NT2/D1 (cell line): ENCODE data around the gene FXYD3.

Experiments used
- SUZ12 ChIP-seq: IDR thresholded peaks from 2 replicates; pipeline ENCODE4 v1.6.1; 2011; ENCODE audit not compliant: insufficient read length, insufficient read depth; ENCODE audit errors: extremely low read depth
- YY1 ChIP-seq: IDR thresholded peaks from 2 replicates; pipeline ENCODE4 v1.6.1; 2011; ENCODE audit not compliant: insufficient read length, insufficient read depth

DNA sequence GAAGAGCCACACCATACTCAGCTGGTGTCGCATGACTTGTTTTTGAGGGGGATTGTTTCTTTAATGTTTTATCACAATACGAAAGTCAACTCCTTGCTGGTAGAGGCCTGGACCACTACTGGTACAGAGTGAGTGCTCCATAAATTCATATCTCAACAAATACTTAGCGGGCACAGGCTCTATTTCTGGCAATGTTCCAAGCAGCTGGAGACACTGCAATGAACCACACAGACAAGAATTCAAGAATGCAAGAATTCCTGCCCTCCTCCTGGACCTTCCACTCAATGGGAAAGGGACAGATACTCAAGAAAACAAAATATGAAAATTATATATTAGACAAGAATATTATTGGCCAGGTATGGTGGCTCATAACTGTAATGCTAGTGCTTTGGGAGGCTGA is 33.8 kb downstream of the FXYD3 start:
- TF ChIP-seq YY1, result no peak
- no peak for TF ChIP-seq SUZ12
